IPS-15b (cell line): ENCODE data around the gene COQ2.
A peak's percentile ranks its signal among the peaks of the same experiment; 100 is the strongest.
"Not testable (repeated sequence)": the region's sequence is repeated elsewhere in the genome, so short reads cannot be mapped to it uniquely, and the experiment has no call there.

Experiments used
- H3K27me3 ChIP-seq: one replicate; pipeline ENCODE4 v1.6.1; 2013; ENCODE audit warnings: low read length; ENCODE audit not compliant: control insufficient read depth, insufficient read depth
- H3K36me3 ChIP-seq: one replicate; pipeline ENCODE4 v1.6.1; 2013; ENCODE audit warnings: low read length; ENCODE audit not compliant: control insufficient read depth, insufficient read depth
- H3K4me1 ChIP-seq: one replicate; pipeline ENCODE4 v1.6.1; 2013; ENCODE audit warnings: mild to moderate bottlenecking, low read length; ENCODE audit not compliant: control insufficient read depth, insufficient read depth
- H3K4me3 ChIP-seq: one replicate; pipeline ENCODE4 v1.5.1; 2013; ENCODE audit warnings: low read depth, low read length
- H3K9ac ChIP-seq: one replicate; pipeline ENCODE4 v1.6.1; 2013; ENCODE audit warnings: low read depth, mild to moderate bottlenecking, low read length
- H3K9me3 ChIP-seq: one replicate; pipeline ENCODE4 v1.6.1; 2013; ENCODE audit warnings: mild to moderate bottlenecking, low read length; ENCODE audit not compliant: control insufficient read depth, insufficient read depth

COQ2 gene, protein sequence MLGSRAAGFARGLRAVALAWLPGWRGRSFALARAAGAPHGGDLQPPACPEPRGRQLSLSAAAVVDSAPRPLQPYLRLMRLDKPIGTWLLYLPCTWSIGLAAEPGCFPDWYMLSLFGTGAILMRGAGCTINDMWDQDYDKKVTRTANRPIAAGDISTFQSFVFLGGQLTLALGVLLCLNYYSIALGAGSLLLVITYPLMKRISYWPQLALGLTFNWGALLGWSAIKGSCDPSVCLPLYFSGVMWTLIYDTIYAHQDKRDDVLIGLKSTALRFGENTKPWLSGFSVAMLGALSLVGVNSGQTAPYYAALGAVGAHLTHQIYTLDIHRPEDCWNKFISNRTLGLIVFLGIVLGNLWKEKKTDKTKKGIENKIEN

DNA sequence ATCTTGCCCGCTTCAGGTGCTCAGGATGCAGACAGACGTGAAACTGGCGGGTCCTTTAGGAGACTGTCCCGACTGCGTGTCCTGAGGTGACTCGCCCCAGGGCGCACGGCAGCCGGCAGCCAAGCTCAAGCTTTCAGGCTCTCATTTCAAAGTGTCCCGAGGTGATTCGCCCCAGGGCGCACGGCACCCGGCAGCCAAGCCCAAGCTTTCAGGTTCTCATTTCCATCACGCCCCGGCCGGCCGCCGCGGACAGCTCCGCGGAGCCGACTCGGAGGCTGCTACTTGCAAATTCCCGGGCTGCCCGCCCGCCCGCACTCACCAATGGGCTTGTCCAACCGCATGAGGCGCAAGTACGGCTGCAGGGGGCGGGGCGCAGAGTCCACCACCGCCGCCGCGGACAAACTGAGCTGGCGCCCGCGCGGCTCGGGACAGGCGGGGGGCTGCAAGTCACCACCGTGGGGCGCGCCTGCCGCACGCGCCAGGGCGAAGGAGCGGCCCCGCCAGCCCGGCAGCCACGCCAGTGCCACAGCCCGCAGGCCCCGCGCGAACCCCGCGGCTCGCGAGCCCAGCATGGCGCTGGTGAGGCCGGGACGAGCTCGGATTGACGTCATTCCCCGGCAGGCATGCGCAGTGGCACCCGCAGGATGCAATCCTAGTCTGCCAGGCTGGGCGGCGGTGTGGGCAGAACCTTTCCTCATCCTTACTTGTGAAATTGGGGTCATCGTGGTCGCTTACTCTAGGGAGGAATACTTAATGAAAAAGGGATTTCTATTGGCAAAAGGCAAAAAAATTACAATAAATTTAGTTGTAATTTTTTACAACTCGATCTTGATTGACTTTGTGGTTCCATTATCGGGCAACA is at the start of gene COQ2:
Gene COQ2, minus strand, starts transcription at position 606 of the 862 bp plus-strand sequence. Its CDS starts 34 bp downstream, at position 572.
- H3K4me1 ChIP-seq: peaks cover 6% of the 10 kb centered on the region
- no peaks in the 10 kb centered on the region for H3K36me3 ChIP-seq

DNA sequence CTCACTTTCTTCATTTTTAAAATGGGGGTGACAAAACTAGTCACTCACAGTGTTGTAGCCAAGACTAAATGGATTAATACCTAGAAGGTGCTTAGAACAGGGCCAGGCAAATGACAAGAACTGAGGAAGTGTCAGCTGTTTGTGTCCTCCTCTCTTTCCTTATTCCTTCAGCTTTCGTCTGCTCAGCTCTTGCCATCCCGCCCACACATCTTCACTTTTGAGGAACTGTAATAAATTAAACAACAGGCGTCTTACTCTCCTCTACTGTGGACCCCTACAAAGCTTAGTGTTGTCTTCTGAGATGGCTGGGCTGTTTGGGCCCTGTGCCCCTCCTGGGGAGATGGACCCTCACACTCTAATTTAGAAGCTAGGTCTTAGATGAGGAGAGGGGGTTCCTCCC is 47.4 kb upstream of the COQ2 start:
- H3K4me1 ChIP-seq: peaks cover 5% of the 10 kb centered on the region
- H3K27me3 ChIP-seq: peaks cover 50% of the 10 kb centered on the region
- no peak overlapping the region for H3K4me3 ChIP-seq

More for the DNA sequence above, at the start of gene COQ2:
- H3K27me3 ChIP-seq: peaks cover 13% of the 10 kb centered on the region
- peak within 1 kb of the TSS; percentile 57 for H3K4me3 ChIP-seq
- no peaks in the 10 kb centered on the region for H3K9me3 ChIP-seq
- H3K9ac ChIP-seq: peak within 1 kb of the TSS; percentile 50

DNA sequence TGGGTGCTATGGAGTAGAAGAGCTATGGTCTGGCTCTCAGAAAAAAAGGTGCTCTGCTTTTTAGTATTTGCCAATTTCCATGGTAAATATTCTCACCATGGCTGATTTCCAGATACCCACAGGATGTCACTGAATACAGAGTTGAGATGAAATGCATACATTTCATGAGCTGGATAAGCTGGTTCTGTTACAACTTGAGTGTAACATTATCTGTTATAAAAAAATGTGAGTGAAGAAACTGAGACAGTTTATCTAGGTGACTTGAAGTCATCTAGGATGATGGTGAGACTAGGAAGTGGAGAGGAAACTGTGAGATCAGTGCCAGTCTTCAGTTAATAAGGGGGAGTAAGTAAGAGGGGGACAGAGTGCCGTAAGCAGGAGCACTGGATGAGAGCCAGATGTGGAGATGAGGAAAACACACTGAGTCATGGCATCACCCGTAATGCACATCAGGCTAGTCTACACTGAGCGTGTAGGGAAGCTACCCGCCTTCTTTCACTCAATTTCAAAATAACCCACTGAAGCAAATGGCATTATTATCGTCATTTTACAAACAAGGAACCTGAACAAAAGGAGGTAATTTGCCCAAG is 45.0 kb upstream of the COQ2 start:
- Histone ChIP-seq H3K9ac (no peak overlapping the region), H3K9me3 (no peaks in the 10 kb centered on the region), H3K36me3 (no peaks in the 10 kb centered on the region), H3K27me3 (peaks cover 33% of the 10 kb centered on the region), H3K4me3 (no peak overlapping the region), H3K4me1 (peaks cover 5% of the 10 kb centered on the region)

More for the DNA sequence above, 47.4 kb upstream of the COQ2 start:
- no peaks in the 10 kb centered on the region for H3K9me3 ChIP-seq
- H3K9ac ChIP-seq: no peak overlapping the region
- no peaks in the 10 kb centered on the region for H3K36me3 ChIP-seq

DNA sequence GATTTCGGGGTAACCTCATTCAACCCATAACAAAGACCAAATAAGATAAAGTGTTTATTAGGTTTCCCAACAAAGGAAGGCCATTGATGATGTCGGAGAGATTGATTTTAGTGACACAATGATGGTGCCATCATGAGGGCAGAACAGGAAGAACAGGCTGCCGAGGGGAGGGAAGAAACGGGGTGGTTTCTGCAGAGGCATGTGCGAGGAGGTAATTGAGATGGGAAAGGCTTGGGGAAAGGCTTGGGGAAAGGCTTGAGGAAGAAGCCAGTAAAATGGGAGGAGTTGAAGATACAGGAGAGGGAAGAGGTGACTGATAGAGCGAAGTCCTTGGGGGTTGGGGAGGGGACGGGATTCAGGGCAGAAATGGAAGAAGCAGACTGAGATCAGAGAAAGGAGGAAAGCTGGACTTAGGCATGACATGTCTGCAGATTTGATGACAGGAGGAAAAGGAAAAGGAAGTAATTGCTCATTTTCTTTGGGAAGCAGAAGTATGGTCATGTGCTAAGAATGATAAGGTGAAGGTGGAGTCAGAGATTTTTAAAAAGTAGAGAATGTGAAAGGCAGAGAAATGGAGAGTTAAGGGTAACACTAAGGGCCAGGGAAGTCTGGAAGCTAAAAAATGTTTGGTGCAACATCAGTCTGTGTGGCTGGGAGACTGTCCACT is 44.1 kb upstream of the COQ2 start:
- Histone ChIP-seq H3K4me1 (peaks cover 2% of the 10 kb centered on the region), H3K9me3 (no peaks in the 10 kb centered on the region), H3K36me3 (no peaks in the 10 kb centered on the region), H3K9ac (no peak overlapping the region), H3K27me3 (peaks cover 24% of the 10 kb centered on the region), H3K4me3 (no peak overlapping the region)

DNA sequence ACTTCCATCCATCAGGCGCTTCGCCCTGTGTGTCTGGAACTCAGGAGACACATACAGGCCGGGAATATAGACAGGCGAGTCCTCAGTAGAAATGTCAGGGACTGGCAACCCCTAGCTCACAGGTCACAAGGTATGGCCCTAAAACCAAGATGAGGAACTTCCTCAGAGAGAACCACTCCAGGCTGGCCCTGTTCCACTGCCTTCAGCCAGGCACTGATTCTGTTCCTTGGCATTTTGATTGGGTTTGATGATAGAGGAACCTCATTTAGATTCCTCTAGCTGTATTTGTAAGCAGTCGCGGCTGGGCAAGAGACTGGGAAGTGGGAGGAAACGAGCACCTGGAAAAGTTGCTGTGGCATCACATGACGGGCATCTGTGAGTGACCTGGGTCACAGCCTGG is 41.9 kb upstream of the COQ2 start:
- Histone ChIP-seq H3K27me3 (peaks cover 7% of the 10 kb centered on the region), H3K4me1 (peaks cover 2% of the 10 kb centered on the region), H3K9ac (no peak overlapping the region), H3K4me3 (no peak overlapping the region), H3K36me3 (no peaks in the 10 kb centered on the region), H3K9me3 (no peaks in the 10 kb centered on the region)

DNA sequence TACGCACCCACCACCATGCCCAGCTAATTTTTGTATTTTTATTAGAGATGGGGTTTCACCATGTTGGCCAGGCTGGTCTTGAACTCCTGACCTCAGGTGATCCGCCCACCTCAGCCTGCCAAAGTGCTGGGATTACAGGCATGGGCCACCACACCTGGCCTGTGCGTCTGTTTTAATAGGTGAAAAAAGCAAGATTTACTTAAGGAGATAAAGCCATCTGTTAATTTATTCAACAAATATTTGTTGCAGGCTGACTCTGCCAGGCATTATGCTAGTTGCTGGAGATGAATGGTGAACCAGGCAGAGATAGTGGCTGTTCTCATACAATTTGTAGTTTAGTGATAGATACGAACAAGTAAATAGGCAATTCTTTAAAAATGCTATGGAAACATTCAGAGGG is 40.7 kb upstream of the COQ2 start:
- not testable (repeated sequence) for H3K9ac ChIP-seq, H3K9me3 ChIP-seq, H3K36me3 ChIP-seq, H3K4me1 ChIP-seq, H3K4me3 ChIP-seq, H3K27me3 ChIP-seq

DNA sequence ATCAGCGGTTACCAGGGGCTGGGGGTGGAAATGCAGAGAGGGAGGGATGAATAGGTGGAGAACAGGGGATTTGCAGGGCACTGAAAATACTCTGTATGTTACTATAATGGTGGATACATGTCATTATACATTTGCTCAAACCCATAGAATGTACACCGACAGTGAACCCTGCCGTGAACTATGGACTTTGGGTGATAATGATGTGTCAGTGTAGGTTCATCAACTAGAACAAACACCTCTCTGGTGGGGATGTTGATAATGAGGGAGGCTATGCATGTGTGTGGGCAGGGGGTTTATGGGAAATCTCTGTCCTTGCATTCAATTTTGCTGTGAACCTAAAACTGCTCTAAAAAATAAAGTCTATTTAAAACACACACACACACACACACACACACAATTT is 38.5 kb upstream of the COQ2 start:
- Histone ChIP-seq H3K4me3 (no peak overlapping the region), H3K9me3 (no peaks in the 10 kb centered on the region), H3K36me3 (no peaks in the 10 kb centered on the region)

DNA sequence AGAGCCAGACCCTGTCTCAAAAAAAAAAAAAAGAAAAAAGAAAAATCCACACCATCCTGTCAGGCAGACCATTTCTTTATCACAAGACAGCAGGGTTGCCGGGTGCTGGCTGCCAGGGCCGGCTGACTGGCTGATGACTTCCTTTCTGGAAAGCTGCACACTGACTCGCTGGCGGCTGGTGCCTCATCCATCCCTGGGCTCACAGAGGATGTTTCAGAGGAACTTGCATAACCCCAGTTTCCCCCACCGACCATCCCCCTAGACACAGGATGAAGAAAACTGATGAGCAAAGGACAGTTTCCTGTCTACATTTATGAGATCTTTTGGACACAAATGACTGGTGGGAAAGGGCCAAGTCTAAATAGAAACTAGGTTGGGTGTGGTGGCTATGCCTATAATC is 36.0 kb upstream of the COQ2 start:
- no peak overlapping the region for H3K4me3 ChIP-seq
- H3K9me3 ChIP-seq: no peaks in the 10 kb centered on the region
- H3K27me3 ChIP-seq: no peaks in the 10 kb centered on the region
- no peaks in the 10 kb centered on the region for H3K4me1 ChIP-seq
- H3K9ac ChIP-seq: no peak overlapping the region
- H3K36me3 ChIP-seq: no peaks in the 10 kb centered on the region

More for the DNA sequence above, 38.5 kb upstream of the COQ2 start:
- no peaks in the 10 kb centered on the region for H3K27me3 ChIP-seq
- H3K9ac ChIP-seq: no peak overlapping the region
- H3K4me1 ChIP-seq: no peaks in the 10 kb centered on the region

DNA sequence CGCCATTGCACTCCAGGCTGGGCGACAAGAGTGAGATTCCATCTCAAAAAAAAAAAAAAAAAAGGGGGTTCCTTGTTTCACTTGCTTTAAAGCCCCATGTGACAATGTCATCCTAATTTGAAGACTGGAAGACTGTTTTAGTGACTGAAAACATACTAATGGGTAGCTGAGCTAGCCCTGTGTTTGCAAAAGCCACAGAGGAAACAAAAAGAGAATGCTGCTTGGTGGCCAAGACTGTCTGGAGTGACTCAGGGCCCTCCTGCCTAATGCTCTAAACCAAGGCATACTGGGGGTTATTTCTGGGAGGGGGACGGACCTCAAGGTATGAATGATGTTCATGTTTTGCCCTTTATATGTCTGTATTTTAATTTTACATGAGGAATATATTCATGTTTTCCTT is 34.1 kb upstream of the COQ2 start:
- Histone ChIP-seq H3K9ac (no peak overlapping the region), H3K27me3 (no peaks in the 10 kb centered on the region), H3K9me3 (no peaks in the 10 kb centered on the region), H3K36me3 (no peaks in the 10 kb centered on the region), H3K4me1 (no peaks in the 10 kb centered on the region), H3K4me3 (no peak overlapping the region)

DNA sequence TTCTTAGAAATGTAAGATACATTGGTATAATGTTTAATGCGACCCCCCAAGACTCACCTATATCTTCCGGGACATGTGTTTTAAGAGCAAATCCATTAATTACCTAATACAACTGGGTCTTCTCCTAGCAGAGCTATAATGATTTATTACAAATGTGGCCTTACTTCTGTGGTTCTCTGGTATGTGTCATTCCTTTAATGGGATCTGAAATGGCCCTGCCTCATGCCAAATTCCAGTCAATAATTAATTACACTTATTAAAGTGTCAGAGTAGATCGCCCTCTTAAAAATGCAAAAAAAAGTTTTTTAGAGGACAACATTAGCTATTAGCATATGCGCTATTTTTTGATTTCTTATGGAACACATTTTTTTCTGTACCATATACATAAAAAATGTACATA is 33.1 kb upstream of the COQ2 start:
- no peaks in the 10 kb centered on the region for H3K9me3 ChIP-seq
- H3K4me3 ChIP-seq: no peak overlapping the region
- H3K4me1 ChIP-seq: no peaks in the 10 kb centered on the region
- no peaks in the 10 kb centered on the region for H3K27me3 ChIP-seq
- no peaks in the 10 kb centered on the region for H3K36me3 ChIP-seq
- no peak overlapping the region for H3K9ac ChIP-seq

DNA sequence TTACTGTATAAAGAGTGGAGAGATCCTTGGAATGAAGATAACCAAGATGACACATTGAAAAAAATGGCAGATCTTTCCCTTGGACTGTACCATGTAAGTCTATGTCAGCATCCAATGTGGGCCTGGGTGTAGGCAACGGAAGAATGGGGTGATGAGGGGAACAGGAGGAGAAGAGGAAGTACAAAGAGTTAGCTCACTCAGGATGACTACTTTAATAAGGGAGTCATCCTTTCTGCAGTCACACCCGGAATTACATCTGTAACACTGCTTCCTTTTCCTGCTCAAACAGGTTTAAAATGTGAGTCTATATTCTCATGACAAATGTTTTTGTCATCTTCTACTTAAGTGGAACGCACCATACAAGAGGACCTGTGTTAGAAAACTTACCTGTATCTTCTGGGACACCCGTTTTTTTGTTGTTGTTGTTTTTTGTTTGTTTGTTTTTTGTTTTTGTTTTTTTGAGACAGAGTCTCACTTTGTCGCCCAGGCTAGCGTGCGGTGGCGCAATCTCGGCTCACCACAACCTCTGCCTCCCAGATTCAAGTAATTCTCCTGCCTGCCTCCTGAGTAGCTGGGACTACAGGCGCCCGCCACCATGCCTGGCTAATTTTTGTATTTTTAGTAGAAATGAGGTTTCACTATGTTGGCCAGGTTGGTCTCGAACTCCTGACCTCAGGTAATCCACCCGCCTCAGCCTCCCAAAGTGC is 32.0 kb upstream of the COQ2 start:
- Histone ChIP-seq H3K4me1 (no peaks in the 10 kb centered on the region), H3K27me3 (no peaks in the 10 kb centered on the region), H3K9me3 (no peaks in the 10 kb centered on the region), H3K9ac (no peak overlapping the region), H3K36me3 (no peaks in the 10 kb centered on the region), H3K4me3 (no peak overlapping the region)
